Endothelial cell of umbilical vein (primary cell): ENCODE measurements around the gene ISM2.

Experiments used
- CTCF ChIP-seq, 2 donors: IDR thresholded peaks; 1 replicate in 1 of 2; 2 replicates in 1 of 2; pipeline ENCODE4 v1.5.1; 2011; ENCODE audit warnings: low read length in 2 of 2, mild to moderate bottlenecking in 2 of 2, moderate library complexity in 2 of 2, control low read depth in 1 of 2, inconsistent platforms in 1 of 2, low read depth in 1 of 2; ENCODE audit not compliant: insufficient read depth in 1 of 2; ENCODE audit errors: extremely low read depth in 1 of 2
- MAX ChIP-seq: IDR thresholded peaks from 2 replicates; pipeline ENCODE4 v1.6.1; 2011; ENCODE audit not compliant: insufficient read depth, insufficient read length
- MYC ChIP-seq: IDR thresholded peaks from one replicate; pipeline ENCODE4 v1.6.1; 2011; ENCODE audit warnings: mild to moderate bottlenecking, low read depth, low read length
- POLR2A ChIP-seq: IDR thresholded peaks from 2 replicates; pipeline ENCODE4 v1.6.1; 2012; ENCODE audit warnings: low read depth, mild to moderate bottlenecking, control low read depth, low read length

- no peak for TF ChIP-seq POLR2A
- no peak for TF ChIP-seq MAX
- peak; percentile 68 to 79 for TF ChIP-seq CTCF (IDR thresholded peaks at IDR 0.05; ENCODE audit: extremely low read depth in 1 of 2, insufficient read depth in 1 of 2, low read depth in 1 of 2, low read length in 2 of 2)
- TF ChIP-seq MYC, result no peak
Observed at GRCh38 chr14:77459072-77459723, 39.4 kb downstream of the ISM2 start.
